Measurements from ENCODE around the gene DENND1B.

DNA sequence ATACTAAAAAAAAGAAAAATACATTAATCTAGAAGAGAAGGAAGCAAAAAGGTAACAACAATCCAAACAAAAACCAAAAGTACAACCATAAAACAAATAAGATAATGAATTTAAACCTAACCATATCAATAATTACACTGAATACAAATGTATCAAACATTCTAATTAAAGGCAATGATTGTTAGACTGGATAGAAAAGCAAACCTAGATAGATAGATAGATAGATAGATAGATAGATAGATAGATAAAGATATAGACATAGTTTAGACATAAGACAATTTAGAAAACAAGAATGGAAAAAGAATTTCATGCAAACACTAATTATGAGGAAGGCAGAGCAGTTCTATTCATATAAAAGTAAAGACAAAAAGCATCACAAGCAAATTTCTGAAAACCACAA, 24.9 kb downstream of the DENND1B start:
- no peak for TF ChIP-seq HES4 (CRISPR knock-in tag; IDR thresholded peaks at IDR 0.05; ENCODE audit: borderline replicate concordance)
- TF ChIP-seq, protein P1, sequence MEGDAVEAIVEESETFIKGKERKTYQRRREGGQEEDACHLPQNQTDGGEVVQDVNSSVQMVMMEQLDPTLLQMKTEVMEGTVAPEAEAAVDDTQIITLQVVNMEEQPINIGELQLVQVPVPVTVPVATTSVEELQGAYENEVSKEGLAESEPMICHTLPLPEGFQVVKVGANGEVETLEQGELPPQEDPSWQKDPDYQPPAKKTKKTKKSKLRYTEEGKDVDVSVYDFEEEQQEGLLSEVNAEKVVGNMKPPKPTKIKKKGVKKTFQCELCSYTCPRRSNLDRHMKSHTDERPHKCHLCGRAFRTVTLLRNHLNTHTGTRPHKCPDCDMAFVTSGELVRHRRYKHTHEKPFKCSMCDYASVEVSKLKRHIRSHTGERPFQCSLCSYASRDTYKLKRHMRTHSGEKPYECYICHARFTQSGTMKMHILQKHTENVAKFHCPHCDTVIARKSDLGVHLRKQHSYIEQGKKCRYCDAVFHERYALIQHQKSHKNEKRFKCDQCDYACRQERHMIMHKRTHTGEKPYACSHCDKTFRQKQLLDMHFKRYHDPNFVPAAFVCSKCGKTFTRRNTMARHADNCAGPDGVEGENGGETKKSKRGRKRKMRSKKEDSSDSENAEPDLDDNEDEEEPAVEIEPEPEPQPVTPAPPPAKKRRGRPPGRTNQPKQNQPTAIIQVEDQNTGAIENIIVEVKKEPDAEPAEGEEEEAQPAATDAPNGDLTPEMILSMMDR (CRISPR knock-in tag; IDR thresholded peaks at IDR 0.05) = no peak
- TF ChIP-seq, protein P2, sequence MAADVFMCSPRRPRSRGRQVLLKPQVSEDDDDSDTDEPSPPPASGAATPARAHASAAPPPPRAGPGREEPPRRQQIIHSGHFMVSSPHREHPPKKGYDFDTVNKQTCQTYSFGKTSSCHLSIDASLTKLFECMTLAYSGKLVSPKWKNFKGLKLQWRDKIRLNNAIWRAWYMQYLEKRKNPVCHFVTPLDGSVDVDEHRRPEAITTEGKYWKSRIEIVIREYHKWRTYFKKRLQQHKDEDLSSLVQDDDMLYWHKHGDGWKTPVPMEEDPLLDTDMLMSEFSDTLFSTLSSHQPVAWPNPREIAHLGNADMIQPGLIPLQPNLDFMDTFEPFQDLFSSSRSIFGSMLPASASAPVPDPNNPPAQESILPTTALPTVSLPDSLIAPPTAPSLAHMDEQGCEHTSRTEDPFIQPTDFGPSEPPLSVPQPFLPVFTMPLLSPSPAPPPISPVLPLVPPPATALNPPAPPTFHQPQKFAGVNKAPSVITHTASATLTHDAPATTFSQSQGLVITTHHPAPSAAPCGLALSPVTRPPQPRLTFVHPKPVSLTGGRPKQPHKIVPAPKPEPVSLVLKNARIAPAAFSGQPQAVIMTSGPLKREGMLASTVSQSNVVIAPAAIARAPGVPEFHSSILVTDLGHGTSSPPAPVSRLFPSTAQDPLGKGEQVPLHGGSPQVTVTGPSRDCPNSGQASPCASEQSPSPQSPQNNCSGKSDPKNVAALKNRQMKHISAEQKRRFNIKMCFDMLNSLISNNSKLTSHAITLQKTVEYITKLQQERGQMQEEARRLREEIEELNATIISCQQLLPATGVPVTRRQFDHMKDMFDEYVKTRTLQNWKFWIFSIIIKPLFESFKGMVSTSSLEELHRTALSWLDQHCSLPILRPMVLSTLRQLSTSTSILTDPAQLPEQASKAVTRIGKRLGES (CRISPR knock-in tag; IDR thresholded peaks at IDR 0.05; ENCODE audit: borderline replicate concordance) = no peak
- TF ChIP-seq ZNF772 (CRISPR knock-in tag; IDR thresholded peaks at IDR 0.05) = no peak
- TF ChIP-seq CHD4 (IDR thresholded peaks at IDR 0.05; ENCODE audit: borderline replicate concordance, low read length) = no peak
- TF ChIP-seq, protein P3, sequence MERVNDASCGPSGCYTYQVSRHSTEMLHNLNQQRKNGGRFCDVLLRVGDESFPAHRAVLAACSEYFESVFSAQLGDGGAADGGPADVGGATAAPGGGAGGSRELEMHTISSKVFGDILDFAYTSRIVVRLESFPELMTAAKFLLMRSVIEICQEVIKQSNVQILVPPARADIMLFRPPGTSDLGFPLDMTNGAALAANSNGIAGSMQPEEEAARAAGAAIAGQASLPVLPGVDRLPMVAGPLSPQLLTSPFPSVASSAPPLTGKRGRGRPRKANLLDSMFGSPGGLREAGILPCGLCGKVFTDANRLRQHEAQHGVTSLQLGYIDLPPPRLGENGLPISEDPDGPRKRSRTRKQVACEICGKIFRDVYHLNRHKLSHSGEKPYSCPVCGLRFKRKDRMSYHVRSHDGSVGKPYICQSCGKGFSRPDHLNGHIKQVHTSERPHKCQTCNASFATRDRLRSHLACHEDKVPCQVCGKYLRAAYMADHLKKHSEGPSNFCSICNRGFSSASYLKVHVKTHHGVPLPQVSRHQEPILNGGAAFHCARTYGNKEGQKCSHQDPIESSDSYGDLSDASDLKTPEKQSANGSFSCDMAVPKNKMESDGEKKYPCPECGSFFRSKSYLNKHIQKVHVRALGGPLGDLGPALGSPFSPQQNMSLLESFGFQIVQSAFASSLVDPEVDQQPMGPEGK (CRISPR knock-in tag; IDR thresholded peaks at IDR 0.05) = no peak
- TF ChIP-seq SYNCRIP (IDR thresholded peaks at IDR 0.05; ENCODE audit: insufficient read depth, low read depth, low read length) = no peak
- TF ChIP-seq ZNF749 (CRISPR knock-in tag; IDR thresholded peaks at IDR 0.05; ENCODE audit: borderline replicate concordance) = no peak
- TF ChIP-seq FOSL2 (CRISPR knock-in tag; IDR thresholded peaks at IDR 0.05) = no peak
- no peak for TF ChIP-seq NCOA5 (CRISPR knock-in tag; IDR thresholded peaks at IDR 0.05)
- TF ChIP-seq ZNF776 (CRISPR knock-in tag; IDR thresholded peaks at IDR 0.05) = no peak
- no peak for TF ChIP-seq IRF2 (CRISPR knock-in tag; IDR thresholded peaks at IDR 0.05)
- no peak for TF ChIP-seq NFRKB (IDR thresholded peaks at IDR 0.05)
- TF ChIP-seq KAT7 (CRISPR knock-in tag; IDR thresholded peaks at IDR 0.05; ENCODE audit: borderline replicate concordance) = no peak
